HepG2 (cell line): ENCODE measurements around the gene GPATCH3. TPM values are rescaled to one million over a fixed set of nuclear protein-coding genes. Genes with fewer than 3 reads are reported as not detected.

Experiments
- ATF6 ChIP-seq: sonication (generic); formaldehyde crosslinking; conservative IDR thresholded peaks from 2 replicates; pipeline ENCODE4 v1.4.0; 2020; ENCODE audit warnings: missing genetic modification reagents
- DMAP1 ChIP-seq: IDR thresholded peaks from 2 replicates; pipeline ENCODE4 v1.6.1; 2016
- DR1 ChIP-seq: sonication (generic); formaldehyde crosslinking; IDR thresholded peaks from 2 replicates; pipeline ENCODE4 v1.8.0; 2021; ENCODE audit warnings: mild to moderate bottlenecking, missing genetic modification reagents, inconsistent platforms
- HES4 ChIP-seq: sonication (generic); formaldehyde crosslinking; IDR thresholded peaks from 2 replicates; pipeline ENCODE4 v1.9.0; 2021; ENCODE audit warnings: mild to moderate bottlenecking, missing genetic modification reagents, borderline replicate concordance
- IRX3 ChIP-seq: sonication (generic); formaldehyde crosslinking; IDR thresholded peaks from 2 replicates; pipeline ENCODE4 v1.8.1; 2023; ENCODE audit warnings: mild to moderate bottlenecking, low read depth, missing genetic modification reagents, borderline replicate concordance
- KLF15 ChIP-seq: sonication (generic); formaldehyde crosslinking; IDR thresholded peaks from 2 replicates; pipeline ENCODE4 v1.8.1; 2023; ENCODE audit warnings: borderline replicate concordance, mild to moderate bottlenecking, inconsistent platforms, missing genetic modification reagents, mixed read lengths
- MAFG ChIP-seq: sonication (generic); formaldehyde crosslinking; IDR thresholded peaks from 2 replicates; pipeline ENCODE4 v1.5.1; 2020; ENCODE audit warnings: mild to moderate bottlenecking, missing genetic modification reagents
- MBNL3 ChIP-seq: fragments of 250-450 bp; sonication (Bioruptor Pico); conservative IDR thresholded peaks from 2 replicates; pipeline ENCODE4 v1.8.0; 2022; ENCODE audit warnings: mild to moderate bottlenecking, inconsistent platforms
- MEIS1 ChIP-seq: sonication (generic); formaldehyde crosslinking; IDR thresholded peaks from 2 replicates; pipeline ENCODE4 v1.9.0; 2021; ENCODE audit warnings: mild to moderate bottlenecking, missing genetic modification reagents, moderate library complexity, borderline replicate concordance
- MEIS2 ChIP-seq: sonication (generic); formaldehyde crosslinking; IDR thresholded peaks from 2 replicates; pipeline ENCODE4 v1.9.0; 2021; ENCODE audit warnings: mild to moderate bottlenecking, missing genetic modification reagents
- MTA1 ChIP-seq: sonication (generic); formaldehyde crosslinking; IDR thresholded peaks from 2 replicates; pipeline ENCODE4 v1.4.0; 2020; ENCODE audit warnings: missing genetic modification reagents, mild to moderate bottlenecking, borderline replicate concordance
- MXI1 ChIP-seq: IDR thresholded peaks from 3 replicates; pipeline ENCODE4 v1.6.1; 2012; ENCODE audit warnings: low read depth, low read length, inconsistent platforms, borderline replicate concordance
- RARG ChIP-seq: sonication (generic); formaldehyde crosslinking; IDR thresholded peaks from 2 replicates; pipeline ENCODE4 v1.4.0; 2020; ENCODE audit warnings: low read depth, mild to moderate bottlenecking, missing genetic modification reagents
- SP1 ChIP-seq, 2 experiments: fragments of 450-650 bp in 1 of 2; sonication (generic) in 1 of 2; formaldehyde crosslinking in 1 of 2; IDR thresholded peaks; 2 replicates each; pipeline versions ENCODE4 v1.4.0 to v1.6.1; 2016 to 2020; ENCODE audit warnings: missing genetic modification reagents in 1 of 2
- SP5 ChIP-seq: IDR thresholded peaks from 2 replicates; pipeline ENCODE4 v1.6.1; 2016; ENCODE audit warnings: low read depth, borderline replicate concordance
- TCF7 ChIP-seq: sonication (generic); IDR thresholded peaks from 2 replicates; pipeline ENCODE4 v1.6.1; 2016; ENCODE audit warnings: antibody characterized with exemption, low read depth
- TRIM24 ChIP-seq: sonication (generic); formaldehyde crosslinking; IDR thresholded peaks from 2 replicates; pipeline ENCODE4 v1.8.0; 2022; ENCODE audit warnings: mild to moderate bottlenecking, missing genetic modification reagents
- TSC22D2 ChIP-seq: sonication (generic); formaldehyde crosslinking; IDR thresholded peaks from 2 replicates; pipeline ENCODE4 v1.5.1; 2020; ENCODE audit warnings: missing genetic modification reagents, mild to moderate bottlenecking, borderline replicate concordance
- ZMYM2 ChIP-seq: sonication (generic); formaldehyde crosslinking; IDR thresholded peaks from 2 replicates; pipeline ENCODE4 v1.8.0; 2022; ENCODE audit warnings: mild to moderate bottlenecking, missing genetic modification reagents
- ZNF276 ChIP-seq: sonication (generic); formaldehyde crosslinking; IDR thresholded peaks from 2 replicates; pipeline ENCODE4 v1.4.0; 2020; ENCODE audit warnings: mild to moderate bottlenecking, low read depth, missing genetic modification reagents
- ZNF746 ChIP-seq: sonication (generic); formaldehyde crosslinking; IDR thresholded peaks from 2 replicates; pipeline ENCODE4 v1.8.0; 2022; ENCODE audit warnings: mild to moderate bottlenecking, missing genetic modification reagents
- polyA plus RNA-seq, 8 experiments: library from polyadenylated mRNA; depleted of rRNA in 3 of 8; stranded (reverse) in 7 of 8; unstranded in 1 of 8; fragments of >200 nt; fragmentation: Illumina TruSeq in 4 of 8; extraction: Trizol in 4 of 8; gene quantifications; 2 replicates each; pipeline versions ENCODE4 v1.2.1 to v1.2.3, GENCODE V29; 2011 to 2016; ENCODE audit warnings: low read depth in 4 of 8, missing spikeins in 1 of 8, mixed read lengths in 1 of 8; ENCODE audit not compliant: insufficient read depth in 1 of 8
- total RNA-seq, 5 experiments: library from RNA; depleted of rRNA; stranded (reverse); fragments of >200 nt; fragmentation: Illumina TruSeq; extraction: Trizol; gene quantifications; 2 replicates each; pipeline ENCODE4 v1.2.3, GENCODE V29; 2016; ENCODE audit warnings: low read depth in 1 of 5
- TF ChIP-seq, protein P1 (sequence below): IDR thresholded peaks from 2 replicates; pipeline ENCODE4 v1.6.1; 2016; ENCODE audit warnings: mild to moderate bottlenecking
- TF ChIP-seq, protein P2 (sequence below): conservative IDR thresholded peaks from 2 replicates; pipeline ENCODE4 v1.6.1; 2018; ENCODE audit warnings: missing genetic modification reagents

The GPATCH3 gene
- total and polyA plus RNA-seq, 2 of the 13 experiments (the other 11 are each of a cell fraction or from before 2014, with no cell fraction given), result 8.3 to 11.0 TPM

DNA sequence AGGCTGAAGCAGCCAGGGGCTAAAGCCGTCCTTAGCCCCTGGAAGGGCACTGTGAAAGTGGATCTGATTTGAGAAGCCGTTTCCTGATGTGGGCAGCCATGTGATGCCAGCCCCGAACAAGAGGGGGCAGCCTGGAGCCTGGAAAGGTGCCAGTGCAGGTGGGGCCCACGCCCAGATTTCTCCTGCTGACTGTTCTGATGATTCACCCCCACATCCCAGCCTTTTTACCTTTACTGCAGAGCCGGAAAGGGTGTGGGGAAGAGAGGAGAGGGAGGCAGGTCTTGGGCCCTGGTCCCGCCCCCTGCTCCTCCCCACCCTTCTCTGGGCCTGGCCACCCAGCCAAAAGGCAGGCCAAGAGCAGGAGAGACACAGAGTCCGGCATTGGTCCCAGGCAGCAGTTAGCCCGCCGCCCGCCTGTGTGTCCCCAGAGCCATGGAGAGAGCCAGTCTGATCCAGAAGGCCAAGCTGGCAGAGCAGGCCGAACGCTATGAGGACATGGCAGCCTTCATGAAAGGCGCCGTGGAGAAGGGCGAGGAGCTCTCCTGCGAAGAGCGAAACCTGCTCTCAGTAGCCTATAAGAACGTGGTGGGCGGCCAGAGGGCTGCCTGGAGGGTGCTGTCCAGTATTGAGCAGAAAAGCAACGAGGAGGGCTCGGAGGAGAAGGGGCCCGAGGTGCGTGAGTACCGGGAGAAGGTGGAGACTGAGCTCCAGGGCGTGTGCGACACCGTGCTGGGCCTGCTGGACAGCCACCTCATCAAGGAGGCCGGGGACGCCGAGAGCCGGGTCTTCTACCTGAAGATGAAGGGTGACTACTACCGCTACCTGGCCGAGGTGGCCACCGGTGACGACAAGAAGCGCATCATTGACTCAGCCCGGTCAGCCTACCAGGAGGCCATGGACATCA lies 37.2 kb downstream of the GPATCH3 start, which contains the start of gene SFN (continued):
- TF ChIP-seq, protein P1, sequence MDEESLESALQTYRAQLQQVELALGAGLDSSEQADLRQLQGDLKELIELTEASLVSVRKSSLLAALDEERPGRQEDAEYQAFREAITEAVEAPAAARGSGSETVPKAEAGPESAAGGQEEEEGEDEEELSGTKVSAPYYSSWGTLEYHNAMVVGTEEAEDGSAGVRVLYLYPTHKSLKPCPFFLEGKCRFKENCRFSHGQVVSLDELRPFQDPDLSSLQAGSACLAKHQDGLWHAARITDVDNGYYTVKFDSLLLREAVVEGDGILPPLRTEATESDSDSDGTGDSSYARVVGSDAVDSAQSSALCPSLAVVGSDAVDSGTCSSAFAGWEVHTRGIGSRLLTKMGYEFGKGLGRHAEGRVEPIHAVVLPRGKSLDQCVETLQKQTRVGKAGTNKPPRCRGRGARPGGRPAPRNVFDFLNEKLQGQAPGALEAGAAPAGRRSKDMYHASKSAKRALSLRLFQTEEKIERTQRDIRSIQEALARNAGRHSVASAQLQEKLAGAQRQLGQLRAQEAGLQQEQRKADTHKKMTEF (CRISPR knock-in tag), result peak; percentile 30; the same call in 1 of the 2 replicates
- TF ChIP-seq MAFG (no peak), TRIM24 (CRISPR knock-in tag) (no peak), SP5 (CRISPR knock-in tag) (peak; percentile 58; the same call in 1 of the 2 replicates), SP1 (IDR thresholded peaks at IDR 0.05) (no peak), SP1 (CRISPR knock-in tag; IDR thresholded peaks at IDR 0.05) (peak; percentile 49; the same call in 1 of the 2 replicates), MXI1 (peak; percentile 66; the same call in 1 of the 3 replicates), TCF7 (no peak), ZMYM2 (CRISPR knock-in tag) (no peak), MEIS2 (CRISPR knock-in tag) (no peak), DR1 (CRISPR knock-in tag) (peak; percentile 40; the same call in 1 of the 2 replicates), IRX3 (CRISPR knock-in tag) (no peak), ZNF746 (CRISPR knock-in tag) (no peak), MTA1 (CRISPR knock-in tag) (no peak), MEIS1 (peak; percentile 78; the same call in 1 of the 2 replicates), ATF6 (CRISPR knock-in tag) (no peak), HES4 (CRISPR knock-in tag) (0 out of 2 replicates have a peak, but pooled peaks have one; percentile 37), KLF15 (CRISPR knock-in tag) (no peak), MBNL3 (CRISPR knock-in tag) (no peak), TSC22D2 (CRISPR knock-in tag) (no peak), DMAP1 (0 out of 2 replicates have a peak, but pooled peaks have one; percentile 15), RARG (CRISPR knock-in tag) (no peak), ZNF276 (CRISPR knock-in tag) (0 out of 2 replicates have a peak, but pooled peaks have one; percentile 27)
- TF ChIP-seq, protein P2, sequence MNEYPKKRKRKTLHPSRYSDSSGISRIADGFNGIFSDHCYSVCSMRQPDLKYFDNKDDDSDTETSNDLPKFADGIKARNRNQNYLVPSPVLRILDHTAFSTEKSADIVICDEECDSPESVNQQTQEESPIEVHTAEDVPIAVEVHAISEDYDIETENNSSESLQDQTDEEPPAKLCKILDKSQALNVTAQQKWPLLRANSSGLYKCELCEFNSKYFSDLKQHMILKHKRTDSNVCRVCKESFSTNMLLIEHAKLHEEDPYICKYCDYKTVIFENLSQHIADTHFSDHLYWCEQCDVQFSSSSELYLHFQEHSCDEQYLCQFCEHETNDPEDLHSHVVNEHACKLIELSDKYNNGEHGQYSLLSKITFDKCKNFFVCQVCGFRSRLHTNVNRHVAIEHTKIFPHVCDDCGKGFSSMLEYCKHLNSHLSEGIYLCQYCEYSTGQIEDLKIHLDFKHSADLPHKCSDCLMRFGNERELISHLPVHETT, result no peak
